Activated CD4-positive, alpha-beta T cell treated with anti-CD3 and anti-CD28 coated beads for 24 hours (primary cell): Measurements from ENCODE around the gene CEP72.
"Not testable (repeated sequence)": the region's sequence is repeated elsewhere in the genome, so short reads cannot be mapped to it uniquely, and the experiment has no call there.

Experiments
- DNase-seq, 2 donors: peaks; one replicate each; pipeline ENCODE4 v3.0.0-alpha.2; 2020; ENCODE audit warnings: low read depth in 2 of 2

Gene CEP72

DNA sequence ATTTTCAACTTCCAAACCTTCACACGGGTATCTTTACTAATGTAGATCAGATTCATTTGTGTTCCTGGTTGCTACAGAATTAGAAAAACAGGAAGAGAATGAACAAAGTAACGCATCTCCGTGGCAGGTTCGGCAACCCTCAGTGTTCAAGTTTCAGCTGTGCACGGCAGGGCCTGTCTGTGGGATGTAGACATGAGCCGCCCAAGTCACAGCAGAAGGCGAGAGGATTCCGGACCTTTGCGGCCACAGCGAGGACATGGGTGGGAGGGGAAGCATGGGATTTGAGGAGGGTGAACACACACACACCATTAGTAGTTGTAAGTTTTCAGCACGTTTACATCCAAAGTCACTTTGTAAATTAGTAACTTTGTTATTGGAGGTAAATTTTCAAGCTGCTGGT, 31.7 kb upstream of the CEP72 start:
- no peak for DNase-seq

GRCh38 chr5:581266-581665, 30.9 kb upstream of the CEP72 start:
- DNase-seq, result no peak

DNA sequence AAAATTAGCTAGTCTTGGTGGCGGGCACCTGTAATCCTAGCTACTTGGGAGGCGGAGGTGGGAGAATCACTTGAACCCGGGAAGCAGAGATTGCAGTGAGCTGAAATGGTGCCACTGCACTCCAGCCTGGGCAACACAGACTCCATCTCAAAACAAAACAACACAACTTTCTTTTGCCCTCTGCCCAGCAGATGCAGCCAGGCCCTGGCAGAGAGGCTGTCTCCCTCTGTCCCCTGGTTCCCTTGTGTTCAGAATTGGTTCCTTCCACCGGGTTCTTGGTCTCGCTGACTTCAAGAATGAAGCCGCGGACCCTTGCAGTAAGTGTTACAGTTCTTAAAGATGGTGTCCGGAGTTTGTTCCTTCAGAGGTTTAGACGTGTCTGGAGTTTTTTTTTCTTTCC, 30.2 kb upstream of the CEP72 start:
- DNase-seq, result no peak

GRCh38 chr5:582445-582844, 29.7 kb upstream of the CEP72 start:
- not testable (repeated sequence) for DNase-seq

DNA sequence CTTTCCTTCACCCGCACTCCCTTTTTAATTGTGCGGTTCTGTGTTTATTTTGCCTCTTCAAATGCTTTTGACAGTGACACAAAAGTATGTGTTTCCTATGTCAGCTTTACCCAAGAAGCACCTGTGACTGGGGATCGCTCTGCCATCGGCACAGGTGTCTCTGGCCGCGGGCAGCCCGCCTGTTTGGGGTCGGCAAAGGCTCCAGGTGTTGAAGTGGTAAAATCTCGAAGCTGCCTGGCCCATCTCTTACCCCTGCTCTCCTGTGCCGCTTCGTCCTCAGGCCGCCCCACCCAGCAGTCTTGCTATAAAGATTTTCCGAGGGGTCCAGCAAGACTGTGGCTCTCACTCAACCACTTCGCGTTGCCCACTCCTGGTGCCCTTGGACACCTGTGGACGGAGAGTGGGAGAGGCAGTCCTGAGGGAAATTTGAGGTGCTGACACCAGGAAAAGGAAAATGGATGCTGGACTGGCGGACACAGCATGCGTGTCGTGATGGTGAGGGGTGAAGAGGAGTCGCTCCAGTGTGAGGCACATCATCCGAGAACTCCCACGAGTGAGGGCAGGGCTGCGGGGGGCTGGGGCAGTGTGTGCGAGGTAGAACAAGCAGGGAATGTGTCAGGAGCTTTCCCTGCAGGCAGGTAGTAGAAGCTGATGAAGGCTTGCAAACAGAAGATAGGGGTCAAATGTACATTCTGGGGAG, 29.1 kb upstream of the CEP72 start:
- DNase-seq, result no peak

- DNase-seq, result no peak
Observed at GRCh38 chr5:583645-584044, 28.5 kb upstream of the CEP72 start.

GRCh38 chr5:584216-584615, 27.9 kb upstream of the CEP72 start:
- no peak for DNase-seq

GRCh38 chr5:584846-585245, 27.3 kb upstream of the CEP72 start:
- DNase-seq, result no peak

GRCh38 chr5:585556-585955, 26.6 kb upstream of the CEP72 start:
- DNase-seq, result no peak

DNA sequence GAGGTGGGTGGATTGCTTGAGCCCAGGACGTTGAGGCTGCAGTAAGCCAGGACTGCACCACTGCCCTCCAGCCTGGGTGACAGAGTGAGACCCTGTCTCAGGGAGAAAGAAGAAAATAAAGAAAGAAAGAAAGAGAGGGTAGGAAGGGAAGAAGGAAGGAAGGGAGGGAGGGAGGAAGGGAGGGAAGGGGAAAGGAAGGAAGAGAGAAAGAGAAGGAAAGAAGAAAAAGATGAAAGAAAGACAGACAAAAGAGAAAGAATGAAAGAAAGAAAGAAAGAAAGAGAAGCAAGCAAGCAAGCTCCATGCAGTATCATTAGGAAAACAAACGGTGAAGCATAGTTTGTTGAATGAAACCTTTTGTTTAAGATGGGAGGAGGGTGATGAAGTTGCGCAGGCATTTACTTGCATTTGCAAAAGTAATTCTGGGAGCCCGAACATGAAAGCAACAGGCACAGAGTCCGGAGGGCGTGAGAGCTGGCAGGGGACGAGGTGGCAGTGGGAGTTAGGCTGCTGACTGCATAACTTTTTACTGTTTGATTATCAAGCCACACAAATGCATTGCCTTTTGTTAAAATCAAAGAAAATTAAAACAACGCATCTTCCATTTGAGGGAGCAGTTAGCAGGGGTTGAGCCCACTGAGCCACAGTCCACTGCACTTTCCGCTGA, 26.0 kb upstream of the CEP72 start:
- no peak for DNase-seq

DNA sequence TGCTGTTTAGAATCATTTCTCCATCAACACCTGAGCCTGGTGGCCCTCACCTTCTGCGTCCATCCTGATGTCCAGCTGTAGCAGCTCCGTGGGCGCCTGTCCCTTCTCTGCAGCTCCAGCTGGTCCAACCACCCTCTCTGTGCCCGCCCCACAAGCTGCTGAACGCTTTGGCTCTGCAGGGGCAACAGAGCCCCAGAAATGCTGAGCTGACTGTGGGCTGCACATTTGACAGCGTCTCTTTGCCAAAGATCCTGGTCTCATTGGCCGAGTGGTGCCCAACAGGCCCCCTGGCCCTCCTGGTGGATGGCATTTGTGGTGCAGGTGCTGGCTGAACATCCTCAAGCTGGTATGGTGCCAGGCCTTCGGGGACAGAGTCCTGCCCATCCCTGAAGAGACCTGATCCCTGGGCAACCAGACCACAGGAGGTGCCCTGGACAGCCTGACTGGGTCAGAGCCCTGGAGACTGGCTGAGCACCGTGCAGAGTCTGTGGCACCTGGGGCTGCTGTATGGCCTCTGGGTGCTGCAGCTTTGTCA, 25.3 kb upstream of the CEP72 start:
- DNase-seq, result no peak

- DNase-seq, result no peak
Observed at GRCh38 chr5:587403-587802, 24.7 kb upstream of the CEP72 start.

GRCh38 chr5:588406-588995, 23.6 kb upstream of the CEP72 start:
- DNase-seq, result no peak

DNA sequence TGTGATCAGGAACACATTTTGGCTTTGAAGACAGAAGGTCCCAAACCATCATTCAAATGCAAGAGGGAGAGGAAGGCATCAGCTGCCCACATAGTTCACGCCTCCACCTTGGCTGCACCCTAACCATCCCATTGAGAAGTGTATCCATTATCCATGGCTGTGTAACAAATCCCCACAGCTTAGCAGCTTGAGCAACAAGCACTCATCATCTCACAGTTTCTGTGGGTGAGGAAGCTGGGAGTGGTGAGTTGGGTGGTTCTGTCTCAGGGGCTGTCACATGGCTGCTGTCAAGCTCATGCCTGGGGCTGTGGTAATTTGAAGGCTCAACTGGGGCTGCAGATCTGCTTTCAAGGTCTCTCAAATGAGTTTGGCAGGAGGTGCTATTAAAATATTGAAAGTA, 23.0 kb upstream of the CEP72 start:
- DNase-seq, result no peak

GRCh38 chr5:589588-589987, 22.6 kb upstream of the CEP72 start:
- DNase-seq, result no peak

DNA sequence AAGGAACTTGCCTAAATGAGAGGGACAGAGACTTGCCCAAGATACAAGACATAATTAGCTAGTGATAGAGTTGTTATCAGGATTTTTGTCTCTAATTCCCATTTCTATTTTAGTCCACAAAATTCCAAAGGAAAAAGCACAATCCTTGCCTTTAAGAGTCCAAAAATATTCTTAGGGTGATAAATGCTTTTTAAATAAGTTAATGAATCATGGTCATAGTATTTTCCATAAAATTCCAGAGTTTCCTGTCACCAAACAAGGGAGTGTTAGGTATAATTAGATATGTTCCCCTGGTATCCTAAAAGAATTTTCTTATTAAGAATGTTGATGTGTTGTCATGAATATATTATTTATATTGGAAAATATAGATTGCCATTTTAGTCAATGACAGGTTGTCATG, 21.8 kb upstream of the CEP72 start:
- no peak for DNase-seq

GRCh38 chr5:591746-592145, 20.4 kb upstream of the CEP72 start:
- no peak for DNase-seq

- DNase-seq, result no peak
Observed at GRCh38 chr5:592158-592557, 20.0 kb upstream of the CEP72 start.

DNA sequence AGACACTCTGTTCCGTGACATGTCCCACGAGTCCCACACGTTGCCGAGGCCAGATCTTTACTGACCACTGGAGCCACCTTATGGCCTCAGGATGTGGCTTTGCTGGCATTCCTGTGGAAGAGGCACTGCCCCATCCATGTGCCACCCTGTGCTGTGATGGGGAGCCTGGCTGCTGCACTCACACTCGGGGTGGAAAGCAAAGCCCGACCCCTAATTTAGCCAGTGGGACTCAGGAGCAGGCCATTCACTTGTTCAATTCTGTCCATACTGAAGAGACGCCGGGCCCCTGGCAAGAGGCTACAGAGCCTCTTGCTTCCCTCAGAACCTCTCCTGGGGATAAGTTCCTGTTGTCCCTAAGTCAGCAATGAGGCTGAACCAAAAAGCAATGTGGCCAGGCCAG, 18.6 kb upstream of the CEP72 start:
- no peak for DNase-seq

- DNase-seq, result no peak
Observed at GRCh38 chr5:594226-594860, 17.8 kb upstream of the CEP72 start.

DNA sequence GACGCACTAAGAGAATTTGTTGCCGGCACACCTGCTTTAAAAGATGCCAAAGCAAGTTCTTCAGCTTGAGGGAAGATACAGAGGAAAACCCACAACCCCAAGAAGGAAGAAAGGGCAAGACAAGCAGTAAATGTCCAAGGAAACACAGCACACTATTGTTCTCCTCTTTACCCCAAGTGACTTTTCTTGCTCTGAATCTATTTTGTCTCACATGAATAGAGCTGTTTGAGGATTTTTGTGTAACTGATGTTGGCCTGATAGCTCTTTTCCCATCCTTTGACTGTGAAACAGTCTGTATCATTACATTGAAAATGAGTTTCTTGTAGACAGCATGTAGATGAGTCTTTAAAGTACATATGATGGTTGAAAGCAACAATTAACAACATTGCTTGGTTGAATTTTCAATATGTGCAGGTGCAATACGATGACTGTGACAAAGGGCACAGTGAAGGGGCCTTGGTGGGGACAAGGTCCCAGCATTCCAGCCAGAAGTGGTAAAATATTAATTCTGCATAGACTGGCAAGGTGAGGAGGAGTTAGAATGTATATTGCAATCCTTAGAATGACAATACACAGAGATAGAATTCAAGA, 16.8 kb upstream of the CEP72 start:
- no peak for DNase-seq

DNA sequence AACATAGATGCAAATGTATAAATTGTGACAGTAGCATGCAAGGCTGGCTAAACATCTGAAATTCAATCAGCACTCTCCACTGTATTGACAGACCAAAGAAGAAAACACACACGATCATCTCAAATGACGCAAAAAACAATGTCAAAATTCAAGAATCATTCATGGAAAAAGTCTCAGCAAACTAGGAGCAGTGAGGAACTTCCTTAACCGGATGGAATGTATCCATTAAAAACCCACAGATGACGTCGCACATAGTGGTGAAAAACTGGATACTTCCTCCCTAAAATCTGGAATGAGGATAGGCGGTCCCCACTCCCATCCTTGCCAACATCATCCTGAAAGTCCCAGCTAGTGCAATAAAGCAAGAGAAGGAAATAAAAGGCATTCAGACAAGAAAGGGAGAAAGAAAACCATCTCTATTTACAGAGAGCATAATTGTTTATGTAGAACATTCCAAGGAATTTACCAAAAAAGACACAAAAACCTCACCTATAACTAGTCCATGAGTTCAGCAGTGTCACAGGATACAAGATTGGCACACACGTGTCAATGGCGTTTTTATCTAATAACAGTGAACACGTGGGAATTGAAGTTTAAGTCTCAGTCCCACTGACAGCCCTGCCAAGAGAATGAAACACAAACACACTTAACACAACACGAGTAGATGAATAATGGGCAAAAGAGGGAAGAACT, 14.1 kb upstream of the CEP72 start:
- no peak for DNase-seq
